ENCODE results near the gene NFE2L1. TPM values are rescaled to one million over a fixed set of nuclear protein-coding genes. Genes with fewer than 3 reads are reported as not detected.
A peak's percentile ranks its signal among the peaks of the same experiment; 100 is the strongest.

The NFE2L1 gene
- polyA plus RNA-seq, 1 of the 3 experiments (the other 2 are of a cell fraction), result 159 TPM

DNA sequence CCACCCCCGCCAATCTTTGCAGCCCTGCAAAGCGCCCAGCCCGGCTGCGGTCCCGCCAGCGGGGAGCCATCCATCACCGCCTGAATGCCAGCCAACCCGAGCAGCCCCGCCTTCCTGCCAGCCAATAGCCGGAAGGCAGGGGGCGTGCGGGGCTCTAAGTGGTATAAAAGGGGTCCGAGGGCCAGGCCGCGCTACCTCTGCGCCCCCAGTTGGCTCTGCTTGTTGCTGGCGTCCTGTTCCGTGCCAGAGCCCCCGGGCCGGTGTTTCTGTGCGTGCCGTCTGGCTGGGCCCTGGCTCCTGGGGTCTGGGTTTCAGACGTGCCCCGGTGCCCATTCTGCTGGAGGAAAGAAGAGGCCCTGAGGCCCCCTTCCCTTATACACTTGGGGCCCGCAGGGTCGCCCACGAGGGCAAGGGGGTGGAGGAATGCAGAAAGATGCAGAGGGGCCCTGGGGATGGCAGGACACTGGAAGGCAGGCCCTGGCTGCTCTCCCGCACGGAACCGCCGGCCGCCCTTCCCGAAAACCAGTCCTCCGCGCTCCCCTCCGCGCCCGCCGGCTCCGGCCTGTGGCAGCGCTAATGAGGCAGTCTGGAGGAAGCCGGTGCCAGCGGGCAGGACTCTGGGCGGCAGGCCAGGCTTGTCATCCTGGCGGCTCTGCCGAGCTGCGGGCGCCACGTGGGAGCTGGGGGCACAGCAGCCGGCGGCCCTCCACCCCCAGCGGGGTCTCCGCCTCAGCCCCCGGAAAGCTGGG, 24.6 kb upstream of the NFE2L1 start (continued):
- no peak for TF ChIP-seq SMC3 (IDR thresholded peaks at IDR 0.05; ENCODE audit: low read depth, low read length)
- peak; percentile 98 for TF ChIP-seq MXI1 (IDR thresholded peaks at IDR 0.05; ENCODE audit: low read depth, low read length)
- no peak for TF ChIP-seq FOXM1 (IDR thresholded peaks at IDR 0.05; ENCODE audit: low read depth)
- TF ChIP-seq TEAD4 (IDR thresholded peaks at IDR 0.05; ENCODE audit: borderline replicate concordance, insufficient read depth), result 0 out of 2 replicates have a peak, but pooled peaks have one; percentile 45
- TF ChIP-seq NFIC (IDR thresholded peaks at IDR 0.05; ENCODE audit: borderline replicate concordance), result peak; percentile 79
- no peak; the same call in 1 of the 2 replicates for TF ChIP-seq JUND (IDR thresholded peaks at IDR 0.05)

DNA sequence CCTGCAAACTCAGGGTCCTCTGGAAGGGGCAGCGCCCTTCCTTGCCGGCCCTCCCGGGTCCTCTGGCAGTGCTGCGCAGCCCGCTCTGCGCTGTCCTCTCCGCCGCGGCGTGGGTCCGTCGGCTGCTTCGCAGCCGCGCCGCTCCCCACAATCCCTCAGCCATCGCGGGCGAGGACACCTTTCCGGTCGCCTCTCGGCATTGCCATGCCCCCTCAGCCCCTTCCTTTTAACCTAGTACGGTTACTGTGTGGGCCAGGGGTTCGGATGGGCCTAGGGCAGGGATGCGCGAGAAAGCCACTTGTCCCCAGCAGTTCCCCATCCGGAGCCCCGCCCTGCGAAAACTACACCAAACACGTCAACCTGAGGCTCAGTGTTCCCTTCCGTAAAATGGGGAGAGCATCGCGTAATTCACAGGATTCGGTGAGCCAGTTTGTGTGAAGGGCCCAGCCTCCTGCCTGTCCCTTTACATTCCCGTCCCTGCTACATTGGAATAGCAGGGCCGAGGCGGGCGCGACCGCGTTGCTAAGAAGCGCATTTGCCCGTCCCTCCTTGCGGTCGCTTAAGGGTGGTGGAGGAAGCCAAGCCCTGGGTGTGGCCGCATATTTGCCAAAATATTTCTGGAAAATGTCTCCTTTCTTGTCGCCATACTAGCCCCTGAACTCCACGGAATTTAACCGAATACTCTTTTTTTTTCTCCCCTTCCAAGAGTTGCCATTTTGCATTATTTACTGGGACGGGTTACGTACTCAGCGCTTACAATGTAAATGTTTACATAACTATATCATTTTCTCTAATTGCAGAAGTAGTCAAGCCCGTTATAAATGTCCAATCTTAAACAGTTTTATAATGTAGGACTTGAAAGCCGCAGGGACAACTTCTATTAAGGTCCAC, 23.8 kb upstream of the NFE2L1 start:
- H3K4me1 ChIP-seq (ENCODE audit: control insufficient read depth in 1 of 2, insufficient read depth in 2 of 2, low read depth in 1 of 2, low read length in 1 of 2), result peaks cover 25 to 33% of the 10 kb centered on the region in 2 experiments; a peak in 3 of 4 replicates
- no peaks in the 10 kb centered on the region for H3K9me2 ChIP-seq
- TF ChIP-seq RCOR1 (IDR thresholded peaks at IDR 0.05; ENCODE audit: low read length) (no peak), FOXJ3 (CRISPR knock-in tag; IDR thresholded peaks at IDR 0.05) (no peak), NRF1 (IDR thresholded peaks at IDR 0.05; ENCODE audit: low read depth, low read length) (peak; percentile 40)
- peak overlapping the region; percentile 47; the same call in 1 of the 2 replicates for H3K9ac ChIP-seq
- DNase-seq, result no peak
- ChIA-PET CTCF (interaction anchor here (0.5 to 31.3 kb wide), 35 partner anchors 9 to 594 kb away, joined by 3 to 1752 read pairs (median 6); partner anchors contain the start of genes CBX1, CDK5RAP3, COPZ2 and NFE2L1), POLR2A (interaction anchor here (0.8 to 2.6 kb wide), 5 partner anchors 9 to 99 kb away, joined by 3 to 9 read pairs (median 7); partner anchors contain the start of genes CBX1 and NFE2L1)
- no peaks in the 10 kb centered on the region for H3K27me3 ChIP-seq (ENCODE audit: insufficient read depth)
- H3K4me3 ChIP-seq (ENCODE audit: low read depth in 2 of 2, low read length in 1 of 2), result peak overlapping the region; percentile 43 to 78
- H3K79me2 ChIP-seq (ENCODE audit: insufficient read depth), result no peaks in the 10 kb centered on the region
- peak overlapping the region; percentile 95 for H2AFZ ChIP-seq (ENCODE audit: low read depth)
- no peaks in the 10 kb centered on the region for H4K20me1 ChIP-seq (ENCODE audit: insufficient read depth)
- H3K9me3 ChIP-seq, result no peaks in the 10 kb centered on the region
- H3F3A ChIP-seq (replicated peaks; ENCODE audit: insufficient read depth), result peaks cover 43% of the 10 kb centered on the region
- WGBS (ENCODE audit: low lambda C conversion rate), result 5% methylated on average over 48 of the region's 54 CpGs
- H3K4me2 ChIP-seq, result peak overlapping the region; percentile 100
- no peaks in the 10 kb centered on the region for H3K36me3 ChIP-seq (replicated peaks in 1 of 2; ENCODE audit: control insufficient read depth in 1 of 2, insufficient read depth in 2 of 2, low read length in 1 of 2)
- peak overlapping the region; percentile 68 to 88 for H3K27ac ChIP-seq (ENCODE audit: low read depth in 2 of 2, low read length in 1 of 2)

DNA sequence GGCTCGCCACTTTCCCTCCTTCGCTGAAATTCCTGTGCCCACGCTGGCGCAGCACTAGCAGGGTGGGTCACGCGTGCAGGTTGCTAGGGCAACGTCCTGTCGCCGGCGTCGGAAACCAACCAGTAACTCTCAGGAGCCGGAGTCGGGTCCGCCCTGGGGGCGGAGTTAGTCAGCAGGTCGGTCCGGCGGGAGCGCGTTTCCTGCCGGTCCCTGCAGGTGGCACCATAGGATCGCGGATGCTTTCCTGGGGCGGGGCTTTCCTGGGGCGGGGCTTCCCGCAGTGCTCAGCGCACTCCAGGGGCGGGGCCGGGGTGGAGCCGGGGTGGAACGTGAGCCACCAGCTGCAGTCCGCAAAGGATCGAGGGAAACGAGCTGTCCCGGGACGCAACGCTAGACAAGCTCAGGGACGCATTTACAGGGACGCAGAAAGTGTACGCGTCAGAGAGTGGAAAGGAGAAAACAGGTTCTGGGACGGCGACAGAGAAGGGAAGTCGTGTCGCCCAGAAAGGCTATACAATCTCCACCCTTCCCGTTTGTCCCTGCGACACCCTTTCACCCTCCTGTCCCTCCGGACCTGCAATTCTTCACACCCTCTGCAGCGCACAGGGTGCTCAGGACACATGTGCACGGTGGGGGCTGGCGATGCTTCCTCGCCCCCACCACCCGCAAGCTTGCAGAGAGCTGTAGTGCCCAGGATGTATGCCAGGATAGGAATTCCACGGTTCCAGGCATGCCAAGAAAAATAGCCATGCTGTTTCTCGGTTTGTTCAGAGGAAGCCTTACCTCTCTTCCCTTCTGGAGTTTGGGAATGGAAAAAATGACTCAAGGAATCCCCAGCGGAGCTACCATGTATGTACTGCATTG, 22.9 kb upstream of the NFE2L1 start:
- Histone ChIP-seq H3K4me3 (ENCODE audit: low read depth in 2 of 2, low read length in 1 of 2) (peak overlapping the region; percentile 50 to 78), H3K4me1 (ENCODE audit: control insufficient read depth in 1 of 2, insufficient read depth in 2 of 2, low read depth in 1 of 2, low read length in 1 of 2) (peaks cover 25 to 33% of the 10 kb centered on the region in 2 experiments; a peak in 3 of 4 replicates), H3K27me3 (ENCODE audit: insufficient read depth) (no peaks in the 10 kb centered on the region), H2AFZ (ENCODE audit: low read depth) (peak overlapping the region; percentile 95), H3K4me2 (peak overlapping the region; percentile 100), H3K9me2 (no peaks in the 10 kb centered on the region), H3K79me2 (ENCODE audit: insufficient read depth) (no peaks in the 10 kb centered on the region), H3K9ac (peak overlapping the region; percentile 18; the same call in 1 of the 2 replicates), H3K27ac (ENCODE audit: low read depth in 2 of 2, low read length in 1 of 2) (peak overlapping the region; percentile 43 to 68), H3F3A (replicated peaks; ENCODE audit: insufficient read depth) (peaks cover 43% of the 10 kb centered on the region), H3K9me3 (no peaks in the 10 kb centered on the region), H3K36me3 (replicated peaks in 1 of 2; ENCODE audit: control insufficient read depth in 1 of 2, insufficient read depth in 2 of 2, low read length in 1 of 2) (no peaks in the 10 kb centered on the region), H4K20me1 (ENCODE audit: insufficient read depth) (no peaks in the 10 kb centered on the region)
- WGBS (ENCODE audit: low lambda C conversion rate), result 2% methylated on average over 53 of the region's 56 CpGs
- CTCF ChIA-PET, result interaction anchor here (0.6 to 31.3 kb wide), 43 partner anchors 10 to 654 kb away, joined by 3 to 1200 read pairs (median 5); partner anchors contain the start of genes CBX1, CDK5RAP3, COPZ2 and NFE2L1
- peak; percentile 97 for DNase-seq
- POLR2A ChIA-PET, result interaction anchor here (0.8 to 2.6 kb wide), 6 partner anchors 18 to 98 kb away, joined by 3 to 9 read pairs (median 4); partner anchors contain the start of genes CBX1 and NFE2L1
- TF ChIP-seq, protein P1, sequence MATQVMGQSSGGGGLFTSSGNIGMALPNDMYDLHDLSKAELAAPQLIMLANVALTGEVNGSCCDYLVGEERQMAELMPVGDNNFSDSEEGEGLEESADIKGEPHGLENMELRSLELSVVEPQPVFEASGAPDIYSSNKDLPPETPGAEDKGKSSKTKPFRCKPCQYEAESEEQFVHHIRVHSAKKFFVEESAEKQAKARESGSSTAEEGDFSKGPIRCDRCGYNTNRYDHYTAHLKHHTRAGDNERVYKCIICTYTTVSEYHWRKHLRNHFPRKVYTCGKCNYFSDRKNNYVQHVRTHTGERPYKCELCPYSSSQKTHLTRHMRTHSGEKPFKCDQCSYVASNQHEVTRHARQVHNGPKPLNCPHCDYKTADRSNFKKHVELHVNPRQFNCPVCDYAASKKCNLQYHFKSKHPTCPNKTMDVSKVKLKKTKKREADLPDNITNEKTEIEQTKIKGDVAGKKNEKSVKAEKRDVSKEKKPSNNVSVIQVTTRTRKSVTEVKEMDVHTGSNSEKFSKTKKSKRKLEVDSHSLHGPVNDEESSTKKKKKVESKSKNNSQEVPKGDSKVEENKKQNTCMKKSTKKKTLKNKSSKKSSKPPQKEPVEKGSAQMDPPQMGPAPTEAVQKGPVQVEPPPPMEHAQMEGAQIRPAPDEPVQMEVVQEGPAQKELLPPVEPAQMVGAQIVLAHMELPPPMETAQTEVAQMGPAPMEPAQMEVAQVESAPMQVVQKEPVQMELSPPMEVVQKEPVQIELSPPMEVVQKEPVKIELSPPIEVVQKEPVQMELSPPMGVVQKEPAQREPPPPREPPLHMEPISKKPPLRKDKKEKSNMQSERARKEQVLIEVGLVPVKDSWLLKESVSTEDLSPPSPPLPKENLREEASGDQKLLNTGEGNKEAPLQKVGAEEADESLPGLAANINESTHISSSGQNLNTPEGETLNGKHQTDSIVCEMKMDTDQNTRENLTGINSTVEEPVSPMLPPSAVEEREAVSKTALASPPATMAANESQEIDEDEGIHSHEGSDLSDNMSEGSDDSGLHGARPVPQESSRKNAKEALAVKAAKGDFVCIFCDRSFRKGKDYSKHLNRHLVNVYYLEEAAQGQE (IDR thresholded peaks at IDR 0.05; ENCODE audit: low read depth, low read length), result no peak
- TF ChIP-seq TEAD4 (IDR thresholded peaks at IDR 0.05; ENCODE audit: borderline replicate concordance, insufficient read depth), result no peak
- TF ChIP-seq GABPA (IDR thresholded peaks at IDR 0.05; ENCODE audit: low read depth), result no peak
- TF ChIP-seq, protein P2, sequence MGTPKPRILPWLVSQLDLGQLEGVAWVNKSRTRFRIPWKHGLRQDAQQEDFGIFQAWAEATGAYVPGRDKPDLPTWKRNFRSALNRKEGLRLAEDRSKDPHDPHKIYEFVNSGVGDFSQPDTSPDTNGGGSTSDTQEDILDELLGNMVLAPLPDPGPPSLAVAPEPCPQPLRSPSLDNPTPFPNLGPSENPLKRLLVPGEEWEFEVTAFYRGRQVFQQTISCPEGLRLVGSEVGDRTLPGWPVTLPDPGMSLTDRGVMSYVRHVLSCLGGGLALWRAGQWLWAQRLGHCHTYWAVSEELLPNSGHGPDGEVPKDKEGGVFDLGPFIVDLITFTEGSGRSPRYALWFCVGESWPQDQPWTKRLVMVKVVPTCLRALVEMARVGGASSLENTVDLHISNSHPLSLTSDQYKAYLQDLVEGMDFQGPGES (IDR thresholded peaks at IDR 0.05; ENCODE audit: low read depth, low read length), result no peak
- peak; percentile 98 for TF ChIP-seq RAD21 (IDR thresholded peaks at IDR 0.05; ENCODE audit: low read length)
- TF ChIP-seq NFIC (IDR thresholded peaks at IDR 0.05; ENCODE audit: borderline replicate concordance), result peak; percentile 21; the same call in 1 of the 2 replicates
- TF ChIP-seq FOSL2 (IDR thresholded peaks at IDR 0.05; ENCODE audit: borderline replicate concordance, low read depth), result no peak
- TF ChIP-seq EP300 (IDR thresholded peaks at IDR 0.05; ENCODE audit: borderline replicate concordance in 1 of 2, low read depth in 1 of 2, low read length in 1 of 2), result no peak

All from SK-N-SH (cell line).